ENCODE data around the gene ZBTB43. TPM values are rescaled to one million over a fixed set of nuclear protein-coding genes. Genes with fewer than 3 reads are reported as not detected.
A peak's percentile ranks its signal among the peaks of the same experiment; 100 is the strongest.

Gene ZBTB43, protein sequence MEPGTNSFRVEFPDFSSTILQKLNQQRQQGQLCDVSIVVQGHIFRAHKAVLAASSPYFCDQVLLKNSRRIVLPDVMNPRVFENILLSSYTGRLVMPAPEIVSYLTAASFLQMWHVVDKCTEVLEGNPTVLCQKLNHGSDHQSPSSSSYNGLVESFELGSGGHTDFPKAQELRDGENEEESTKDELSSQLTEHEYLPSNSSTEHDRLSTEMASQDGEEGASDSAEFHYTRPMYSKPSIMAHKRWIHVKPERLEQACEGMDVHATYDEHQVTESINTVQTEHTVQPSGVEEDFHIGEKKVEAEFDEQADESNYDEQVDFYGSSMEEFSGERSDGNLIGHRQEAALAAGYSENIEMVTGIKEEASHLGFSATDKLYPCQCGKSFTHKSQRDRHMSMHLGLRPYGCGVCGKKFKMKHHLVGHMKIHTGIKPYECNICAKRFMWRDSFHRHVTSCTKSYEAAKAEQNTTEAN
- total RNA-seq (10 to 100 TPM; 32.8 to 58.4 (median 44.7) TPM), polyA plus RNA-seq (10 to 100 TPM in 1 of 2 donors, 1 to 10 TPM in 1; 7.6 to 13.5 TPM)
- long read RNA-seq, donor 1, full-length matches to known transcripts = 58 of 71 reads
- long read RNA-seq, donor 1, partial matches to known transcripts = 0 of 71 reads
- long read RNA-seq, donor 1, other reads (novel, unspliced or antisense) = 13 of 71 reads
- long read RNA-seq, donor 2, full-length matches to known transcripts = 51 of 63 reads
- long read RNA-seq, donor 2, partial matches to known transcripts = 0 of 63 reads
- long read RNA-seq, donor 2, other reads (novel, unspliced or antisense) = 12 of 63 reads
- long read RNA-seq, donor 3, full-length matches to known transcripts = 110 of 132 reads
- long read RNA-seq, donor 3, partial matches to known transcripts = 1 of 132 reads
- long read RNA-seq, donor 3, other reads (novel, unspliced or antisense) = 21 of 132 reads

DNA sequence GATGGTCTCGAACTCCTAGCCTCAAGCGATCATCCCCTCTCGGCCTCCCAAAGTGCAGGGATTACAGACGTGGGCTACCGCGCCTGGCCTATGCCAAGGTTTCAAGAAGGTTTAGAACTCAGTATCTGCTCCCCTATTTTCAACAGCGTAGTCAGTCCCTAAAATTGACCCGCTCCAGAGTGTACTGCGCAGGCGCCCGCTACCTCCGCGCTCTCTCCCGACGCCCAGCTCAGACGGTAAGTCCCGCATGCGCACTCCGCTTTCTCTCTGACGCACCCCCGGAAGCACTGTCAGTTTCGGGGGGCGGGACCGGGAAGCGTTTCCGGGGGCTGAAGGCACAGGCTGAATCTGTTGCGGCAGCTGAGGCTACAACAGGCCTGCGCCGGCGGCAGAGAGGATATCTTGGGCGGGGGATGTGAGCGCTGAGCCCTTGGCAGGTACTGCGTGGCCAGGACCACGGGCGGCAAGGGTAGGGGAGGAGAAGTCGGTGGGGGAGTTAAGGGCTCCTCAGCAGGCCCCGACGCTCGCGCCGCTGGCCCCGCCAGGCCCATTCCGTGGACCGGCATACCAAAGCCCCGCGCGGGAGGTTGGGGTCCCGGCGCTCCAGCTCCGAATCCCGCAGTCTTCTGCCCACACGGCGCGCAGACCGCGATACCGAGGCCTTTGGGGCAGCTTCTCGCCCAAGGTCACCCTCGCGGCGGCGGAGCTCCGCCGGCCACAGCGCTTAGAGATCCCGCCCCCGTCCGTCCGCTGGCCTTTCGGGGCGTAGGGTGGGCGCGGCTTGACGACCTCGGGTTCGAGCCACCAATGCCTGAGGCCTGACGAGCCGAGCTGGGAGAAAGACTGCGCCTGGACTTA is at the start of gene ZBTB43:
TSS of gene ZBTB43 (plus strand) at position 345 of the 858 bp plus-strand sequence. CDS start 27,470 bp downstream, outside the sequence.
- H3K4me3 ChIP-seq = peak within 1 kb of the TSS; percentile 80 to 99 (median 94)

DNA sequence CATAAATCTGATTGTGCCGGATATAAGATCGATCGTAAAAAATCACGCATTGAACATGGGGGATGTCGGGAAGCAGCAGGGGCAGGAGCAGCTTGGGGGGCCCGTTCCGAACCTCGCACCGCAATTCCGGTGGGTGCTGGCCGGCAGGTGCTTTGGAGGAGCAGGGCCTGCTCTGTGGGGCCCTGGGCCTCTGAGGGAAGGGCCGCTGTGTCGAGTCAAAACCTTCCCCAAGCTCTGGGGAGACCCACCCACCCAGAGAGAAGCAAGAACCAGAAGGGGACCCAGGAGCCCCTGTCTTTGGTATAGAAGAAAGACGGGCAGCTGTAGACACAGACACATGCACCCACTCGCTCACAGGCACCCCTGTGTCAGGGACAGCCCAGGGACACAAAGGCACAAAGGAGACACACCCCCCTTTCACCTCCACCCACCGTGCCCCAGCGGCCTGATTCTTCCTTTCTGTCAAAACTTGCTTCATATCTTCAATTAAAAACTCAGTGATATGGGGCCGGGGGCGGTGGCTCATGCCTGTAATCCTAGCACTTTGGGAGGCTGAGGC is 49.4 kb upstream of the ZBTB43 start:
- WGBS, 2 donors = 87 to 88% methylated on average over 19 of the region's 19 CpGs
- H3K27me3 ChIP-seq = peaks cover 0 to 45% (median 20%) of the 10 kb centered on the region in 7 donors
- TF ChIP-seq, protein P1, sequence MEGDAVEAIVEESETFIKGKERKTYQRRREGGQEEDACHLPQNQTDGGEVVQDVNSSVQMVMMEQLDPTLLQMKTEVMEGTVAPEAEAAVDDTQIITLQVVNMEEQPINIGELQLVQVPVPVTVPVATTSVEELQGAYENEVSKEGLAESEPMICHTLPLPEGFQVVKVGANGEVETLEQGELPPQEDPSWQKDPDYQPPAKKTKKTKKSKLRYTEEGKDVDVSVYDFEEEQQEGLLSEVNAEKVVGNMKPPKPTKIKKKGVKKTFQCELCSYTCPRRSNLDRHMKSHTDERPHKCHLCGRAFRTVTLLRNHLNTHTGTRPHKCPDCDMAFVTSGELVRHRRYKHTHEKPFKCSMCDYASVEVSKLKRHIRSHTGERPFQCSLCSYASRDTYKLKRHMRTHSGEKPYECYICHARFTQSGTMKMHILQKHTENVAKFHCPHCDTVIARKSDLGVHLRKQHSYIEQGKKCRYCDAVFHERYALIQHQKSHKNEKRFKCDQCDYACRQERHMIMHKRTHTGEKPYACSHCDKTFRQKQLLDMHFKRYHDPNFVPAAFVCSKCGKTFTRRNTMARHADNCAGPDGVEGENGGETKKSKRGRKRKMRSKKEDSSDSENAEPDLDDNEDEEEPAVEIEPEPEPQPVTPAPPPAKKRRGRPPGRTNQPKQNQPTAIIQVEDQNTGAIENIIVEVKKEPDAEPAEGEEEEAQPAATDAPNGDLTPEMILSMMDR (IDR thresholded peaks at IDR 0.05) = no peak
- no peaks in the 10 kb centered on the region for H3K4me1 ChIP-seq
- ATAC-seq (no peak), DNase-seq (no peak)
- no peaks in the 10 kb centered on the region for H3K9me3 ChIP-seq
- no peak overlapping the region for H3K27ac ChIP-seq
- intact Hi-C loops (cut with DNase I) = no loop called here
- no peaks in the 10 kb centered on the region for H3K36me3 ChIP-seq
- no peak overlapping the region for H3K4me3 ChIP-seq

More for the DNA sequence above, at the start of gene ZBTB43:
- intact Hi-C loops (cut with DNase I) = no loop called here
- 2% methylated on average over 79 of the region's 79 CpGs for WGBS, 2 donors
- DNase-seq = peak; percentile 98 to 99
- Histone ChIP-seq H3K27me3 (no peaks in the 10 kb centered on the region), H3K4me1 (peaks cover 5 to 50% (median 41%) of the 10 kb centered on the region in 9 donors), H3K36me3 (peaks cover 0 to 20% (median 0%) of the 10 kb centered on the region in 9 donors), H3K9me3 (no peaks in the 10 kb centered on the region), H3K27ac (peak within 1 kb of the TSS; percentile 83 to 98 (median 97))
- ATAC-seq = peak; percentile 92 to 97 (median 94)
- TF ChIP-seq, protein P1 (IDR thresholded peaks at IDR 0.05) = no peak

DNA sequence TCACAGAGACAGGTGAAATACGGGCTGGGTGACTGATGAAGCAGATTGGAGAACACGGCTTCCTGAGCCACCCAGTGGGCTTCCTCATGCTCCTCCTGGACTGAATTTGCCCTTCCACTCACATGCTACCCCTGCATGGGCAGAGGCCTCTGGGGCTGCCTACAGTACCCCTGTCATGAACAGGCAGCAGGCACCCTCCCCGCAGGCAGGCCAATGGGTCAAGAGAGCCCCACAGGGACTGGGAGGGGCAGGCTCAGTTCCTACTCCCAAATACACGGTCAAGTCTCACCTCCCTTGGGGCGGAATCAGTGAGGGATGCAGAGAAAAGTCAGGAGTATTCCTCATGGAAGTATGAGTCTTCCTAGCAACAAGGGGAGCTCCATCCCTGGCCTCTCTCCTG is 48.6 kb upstream of the ZBTB43 start:
- Histone ChIP-seq H3K27me3 (peaks cover 0 to 37% (median 16%) of the 10 kb centered on the region in 7 donors), H3K9me3 (no peaks in the 10 kb centered on the region), H3K4me1 (no peaks in the 10 kb centered on the region), H3K36me3 (no peaks in the 10 kb centered on the region), H3K4me3 (no peak overlapping the region), H3K27ac (no peak overlapping the region)
- no peak for DNase-seq
- ATAC-seq = no peak
- TF ChIP-seq, protein P1 (IDR thresholded peaks at IDR 0.05) = no peak
- intact Hi-C loops (cut with DNase I) = no loop called here
- 78 to 87% methylated on average over 5 of the region's 5 CpGs for WGBS, 2 donors

All from heart right ventricle (tissue), 16 donors.